HepG2 (cell line): ENCODE results near the gene MOV10L1. TPM values are rescaled to one million over a fixed set of nuclear protein-coding genes. Genes with fewer than 3 reads are reported as not detected.

Experiments used
- ATAC-seq: fragments of 200-7000 bp; cut with Tn5 transposase; 3 replicates; pipeline ENCODE4 v1.9.1; 2020; ENCODE audit warnings: mild to moderate bottlenecking, moderate library complexity
- BruUV-seq: library from RNA; stranded (reverse); fragments of 400-500 nt; replicated peaks from 2 replicates; lab custom pipeline; 2021; lab: Mats Ljungman, UMichigan
- CTCF ChIA-PET: fragments of 300-600 bp; formaldehyde crosslinking; extraction: SDS; loops from one replicate; lab custom pipeline; 2021; ENCODE audit warnings: low total read pairs, inconsistent platforms, low intra/inter-chr PET ratio; lab: Yijun Ruan, JAX
- POLR2A ChIA-PET: fragments of 350-600 bp; sonication (Branson Sonifier 250); formaldehyde crosslinking; loops from one replicate; lab custom pipeline; 2020; ENCODE audit warnings: antibody characterized with exemption, inconsistent platforms; lab: Yijun Ruan, JAX
- DNase-seq: peaks from one replicate; pipeline ENCODE4 v3.0.0-alpha.2; 2015; ENCODE audit warnings: low spot score
- FAIRE-seq: peaks from 3 replicates; lab custom pipeline; 2011; peaks lifted over from hg19 to GRCh38; lab: Jason Lieb, UNC
- H2AFZ ChIP-seq: one replicate; pipeline ENCODE4 v1.6.1; 2011; ENCODE audit warnings: low read length, inconsistent platforms
- H3K27ac ChIP-seq: fragments of 300-600 bp; 3 replicates; pipeline ENCODE4 v1.8.0; 2011; ENCODE audit warnings: mixed run types, mild to moderate bottlenecking, mixed read lengths, low read length, inconsistent platforms; ENCODE audit not compliant: insufficient read depth; ENCODE audit errors: extremely low read length
- H3K27me3 ChIP-seq, 2 experiments: fragments of 200-600 bp in 1 of 2; 2 replicates in 1 of 2; 3 replicates in 1 of 2; pipeline versions ENCODE4 v1.6.0 to v1.8.0; 2011; ENCODE audit warnings: low read length in 2 of 2, mild to moderate bottlenecking in 2 of 2, moderate library complexity in 2 of 2, inconsistent platforms in 1 of 2; ENCODE audit not compliant: insufficient read depth in 2 of 2, control insufficient read depth in 1 of 2
- H3K36me3 ChIP-seq, 2 experiments: fragments of 200-600 bp in 1 of 2; replicated peaks in 1 of 2; 2 replicates in 1 of 2; 3 replicates in 1 of 2; pipeline versions ENCODE4 v1.5.1 to v1.8.0; 2011; ENCODE audit warnings: low read length in 2 of 2, inconsistent platforms in 1 of 2; ENCODE audit not compliant: insufficient read depth in 2 of 2, control insufficient read depth in 1 of 2
- H3K4me1 ChIP-seq: 2 replicates; pipeline ENCODE4 v1.5.1; 2012; ENCODE audit warnings: low read length, inconsistent platforms; ENCODE audit not compliant: insufficient read depth
- H3K4me2 ChIP-seq: 2 replicates; pipeline ENCODE4 v1.6.0; 2011; ENCODE audit warnings: low read depth, low read length, inconsistent platforms
- H3K4me3 ChIP-seq, 3 experiments: fragments of 200-600 bp in 1 of 3; sonication (generic), shearing (Covaris generic) in 1 of 3; replicated peaks in 1 of 3; 2 replicates each; pipeline ENCODE4 v1.5.1; 2011 to 2016; ENCODE audit warnings: low read length in 3 of 3, inconsistent platforms in 2 of 3, low read depth in 2 of 3, mild to moderate bottlenecking in 2 of 3, control low read depth in 1 of 3, mixed read lengths in 1 of 3; ENCODE audit not compliant: insufficient read depth in 1 of 3
- H3K79me2 ChIP-seq: one replicate; pipeline ENCODE4 v1.6.1; 2011; ENCODE audit warnings: low read length, inconsistent platforms; ENCODE audit not compliant: insufficient read depth
- H3K9ac ChIP-seq: 2 replicates; pipeline ENCODE4 v1.6.0; 2011; ENCODE audit warnings: mild to moderate bottlenecking, low read depth, low read length, inconsistent platforms; ENCODE audit not compliant: insufficient read depth
- H3K9me3 ChIP-seq: 2 replicates; pipeline ENCODE4 v1.5.1; 2012; ENCODE audit warnings: mild to moderate bottlenecking, low read length
- H4K20me1 ChIP-seq: 2 replicates; pipeline ENCODE4 v1.6.0; 2011; ENCODE audit warnings: inconsistent platforms, mild to moderate bottlenecking, low read length, moderate library complexity; ENCODE audit not compliant: insufficient read depth
- AGO1 ChIP-seq: fragments of 200-400 bp; formaldehyde crosslinking; IDR thresholded peaks from 2 replicates; pipeline ENCODE4 v1.6.1; 2017; ENCODE audit warnings: mild to moderate bottlenecking, low read depth, low read length, moderate library complexity; ENCODE audit not compliant: poor library complexity, severe bottlenecking
- FOSL2 ChIP-seq: sonication (generic); formaldehyde crosslinking; IDR thresholded peaks from 2 replicates; pipeline ENCODE4 v1.4.0; 2020; ENCODE audit warnings: missing genetic modification reagents
- HCFC1 ChIP-seq: fragments of 150-350 bp; IDR thresholded peaks from 2 replicates; pipeline ENCODE4 v1.6.1; 2014; ENCODE audit warnings: low read depth, low read length
- TEAD2 ChIP-seq: sonication (generic); formaldehyde crosslinking; IDR thresholded peaks from 2 replicates; pipeline ENCODE4 v1.9.0; 2021; ENCODE audit warnings: missing genetic modification reagents
- ZNF567 ChIP-seq: sonication (generic); formaldehyde crosslinking; IDR thresholded peaks from 2 replicates; pipeline ENCODE4 v1.8.1; 2023; ENCODE audit warnings: mild to moderate bottlenecking, missing genetic modification reagents, borderline replicate concordance
- ZNF75D ChIP-seq: sonication (generic); formaldehyde crosslinking; IDR thresholded peaks from 2 replicates; pipeline ENCODE4 v1.8.1; 2023; ENCODE audit warnings: missing genetic modification reagents, mild to moderate bottlenecking, borderline replicate concordance
- WGBS: methylation state at CpG from one replicate; pipeline ENCODE4 v1.1.6; 2017; ENCODE audit warnings: low lambda C conversion rate; 5-methylcytosine and 5-hydroxymethylcytosine counted together
- in situ Hi-C: cut with HindIII; loops from 2 replicates; pipeline ENCODE4 v1.10.0; 2017; ENCODE audit warnings: low pct_unique_long_range_greater_than_20kb; ENCODE audit not compliant: extremely low pct_ligation_motif_present
- intact Hi-C: fragments of 100-400 bp; cut with micrococcal nuclease; formaldehyde crosslinking; loops from one replicate; pipeline ENCODE4 v1.10.0; 2022; ENCODE audit not compliant: unreplicated experiment
- polyA plus RNA-seq, 8 experiments: library from polyadenylated mRNA; depleted of rRNA in 3 of 8; stranded (reverse) in 7 of 8; unstranded in 1 of 8; fragments of >200 nt; fragmentation: Illumina TruSeq in 4 of 8; extraction: Trizol in 4 of 8; gene quantifications; 2 replicates each; pipeline versions ENCODE4 v1.2.1 to v1.2.3, GENCODE V29; 2011 to 2016; ENCODE audit warnings: low read depth in 4 of 8, missing spikeins in 1 of 8, mixed read lengths in 1 of 8; ENCODE audit not compliant: insufficient read depth in 1 of 8
- total RNA-seq, 5 experiments: library from RNA; depleted of rRNA; stranded (reverse); fragments of >200 nt; fragmentation: Illumina TruSeq; extraction: Trizol; gene quantifications; 2 replicates each; pipeline ENCODE4 v1.2.3, GENCODE V29; 2016; ENCODE audit warnings: low read depth in 1 of 5
- TF ChIP-seq, protein P1 (sequence below): sonication (generic); formaldehyde crosslinking; IDR thresholded peaks from 2 replicates; pipeline ENCODE4 v1.4.0; 2020; ENCODE audit warnings: missing genetic modification reagents, borderline replicate concordance
- TF ChIP-seq, protein P2 (sequence below): sonication (generic); formaldehyde crosslinking; IDR thresholded peaks from 2 replicates; pipeline ENCODE4 v1.4.0; 2020; ENCODE audit warnings: missing genetic modification reagents, borderline replicate concordance
- TF ChIP-seq, protein P3 (sequence below): sonication (generic); formaldehyde crosslinking; IDR thresholded peaks from 2 replicates; pipeline ENCODE4 v1.8.0; 2022; ENCODE audit warnings: missing genetic modification reagents, mild to moderate bottlenecking, inconsistent platforms, borderline replicate concordance
- TF ChIP-seq, protein P4 (sequence below): sonication (generic); formaldehyde crosslinking; IDR thresholded peaks from 2 replicates; pipeline ENCODE4 v1.4.0; 2020; ENCODE audit warnings: mild to moderate bottlenecking, missing genetic modification reagents, borderline replicate concordance

MOV10L1 gene
- total and polyA plus RNA-seq, 2 of the 13 experiments (the other 11 are each of a cell fraction or from before 2014, with no cell fraction given) = 0.11 to 0.12 TPM

DNA sequence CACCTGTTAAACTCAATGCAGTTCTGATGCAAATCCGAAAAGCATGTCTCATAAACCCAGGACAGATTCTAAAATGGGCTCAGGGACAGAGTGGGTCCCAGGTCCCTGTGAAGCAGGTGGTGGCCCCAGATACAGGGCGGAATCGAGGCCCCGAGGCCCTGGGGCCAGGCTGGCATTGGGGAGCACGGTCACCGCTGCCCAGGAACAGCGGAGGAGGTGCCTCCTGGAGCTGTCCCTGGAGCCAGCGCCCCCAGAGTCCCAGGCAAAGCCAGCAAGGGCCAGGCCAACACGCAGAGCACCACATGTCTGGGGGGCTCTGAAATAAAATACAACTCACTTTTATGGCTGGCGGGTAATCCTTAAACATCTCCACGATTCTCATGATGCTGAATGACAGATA, 21.7 kb upstream of the MOV10L1 start:
- no peak overlapping the region for H2AFZ ChIP-seq
- no peaks in the 10 kb centered on the region for H4K20me1 ChIP-seq
- H3K4me1 ChIP-seq = no peaks in the 10 kb centered on the region
- DNase-seq (no peak), ATAC-seq (no peak), FAIRE-seq (no peak)
- no peak overlapping the region for H3K9ac ChIP-seq
- no peaks in the 10 kb centered on the region for H3K9me3 ChIP-seq
- H3K27me3 ChIP-seq = peaks cover 2 to 19% of the 10 kb centered on the region in 2 experiments; a peak in 4 of 5 replicates
- no peak overlapping the region for H3K4me2 ChIP-seq
- no TSS peak for BruUV-seq
- 31% methylated on average over 4 of the region's 11 CpGs for WGBS
- H3K36me3 ChIP-seq = no peaks in the 10 kb centered on the region
- no peaks in the 10 kb centered on the region for H3K79me2 ChIP-seq
- H3K4me3 ChIP-seq = no peak overlapping the region
- no peak overlapping the region for H3K27ac ChIP-seq
- POLR2A ChIA-PET = no interaction called here
- intact Hi-C loops = no loop called here
- in situ Hi-C loops = no loop called here
- TF ChIP-seq FOSL2 (CRISPR knock-in tag) = no peak
- TF ChIP-seq HCFC1 = no peak
- TF ChIP-seq, protein P1, sequence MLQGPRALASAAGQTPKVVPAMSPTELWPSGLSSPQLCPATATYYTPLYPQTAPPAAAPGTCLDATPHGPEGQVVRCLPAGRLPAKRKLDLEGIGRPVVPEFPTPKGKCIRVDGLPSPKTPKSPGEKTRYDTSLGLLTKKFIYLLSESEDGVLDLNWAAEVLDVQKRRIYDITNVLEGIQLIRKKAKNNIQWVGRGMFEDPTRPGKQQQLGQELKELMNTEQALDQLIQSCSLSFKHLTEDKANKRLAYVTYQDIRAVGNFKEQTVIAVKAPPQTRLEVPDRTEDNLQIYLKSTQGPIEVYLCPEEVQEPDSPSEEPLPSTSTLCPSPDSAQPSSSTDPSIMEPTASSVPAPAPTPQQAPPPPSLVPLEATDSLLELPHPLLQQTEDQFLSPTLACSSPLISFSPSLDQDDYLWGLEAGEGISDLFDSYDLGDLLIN = no peak
- no peak for TF ChIP-seq TEAD2 (CRISPR knock-in tag)
- TF ChIP-seq, protein P2, sequence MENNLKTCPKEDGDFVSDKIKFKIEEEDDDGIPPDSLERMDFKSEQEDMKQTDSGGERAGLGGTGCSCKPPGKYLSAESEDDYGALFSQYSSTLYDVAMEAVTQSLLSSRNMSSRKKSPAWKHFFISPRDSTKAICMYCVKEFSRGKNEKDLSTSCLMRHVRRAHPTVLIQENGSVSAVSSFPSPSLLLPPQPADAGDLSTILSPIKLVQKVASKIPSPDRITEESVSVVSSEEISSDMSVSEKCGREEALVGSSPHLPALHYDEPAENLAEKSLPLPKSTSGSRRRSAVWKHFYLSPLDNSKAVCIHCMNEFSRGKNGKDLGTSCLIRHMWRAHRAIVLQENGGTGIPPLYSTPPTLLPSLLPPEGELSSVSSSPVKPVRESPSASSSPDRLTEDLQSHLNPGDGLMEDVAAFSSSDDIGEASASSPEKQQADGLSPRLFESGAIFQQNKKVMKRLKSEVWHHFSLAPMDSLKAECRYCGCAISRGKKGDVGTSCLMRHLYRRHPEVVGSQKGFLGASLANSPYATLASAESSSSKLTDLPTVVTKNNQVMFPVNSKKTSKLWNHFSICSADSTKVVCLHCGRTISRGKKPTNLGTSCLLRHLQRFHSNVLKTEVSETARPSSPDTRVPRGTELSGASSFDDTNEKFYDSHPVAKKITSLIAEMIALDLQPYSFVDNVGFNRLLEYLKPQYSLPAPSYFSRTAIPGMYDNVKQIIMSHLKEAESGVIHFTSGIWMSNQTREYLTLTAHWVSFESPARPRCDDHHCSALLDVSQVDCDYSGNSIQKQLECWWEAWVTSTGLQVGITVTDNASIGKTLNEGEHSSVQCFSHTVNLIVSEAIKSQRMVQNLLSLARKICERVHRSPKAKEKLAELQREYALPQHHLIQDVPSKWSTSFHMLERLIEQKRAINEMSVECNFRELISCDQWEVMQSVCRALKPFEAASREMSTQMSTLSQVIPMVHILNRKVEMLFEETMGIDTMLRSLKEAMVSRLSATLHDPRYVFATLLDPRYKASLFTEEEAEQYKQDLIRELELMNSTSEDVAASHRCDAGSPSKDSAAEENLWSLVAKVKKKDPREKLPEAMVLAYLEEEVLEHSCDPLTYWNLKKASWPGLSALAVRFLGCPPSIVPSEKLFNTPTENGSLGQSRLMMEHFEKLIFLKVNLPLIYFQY (CRISPR knock-in tag) = no peak
- TF ChIP-seq, protein P3, sequence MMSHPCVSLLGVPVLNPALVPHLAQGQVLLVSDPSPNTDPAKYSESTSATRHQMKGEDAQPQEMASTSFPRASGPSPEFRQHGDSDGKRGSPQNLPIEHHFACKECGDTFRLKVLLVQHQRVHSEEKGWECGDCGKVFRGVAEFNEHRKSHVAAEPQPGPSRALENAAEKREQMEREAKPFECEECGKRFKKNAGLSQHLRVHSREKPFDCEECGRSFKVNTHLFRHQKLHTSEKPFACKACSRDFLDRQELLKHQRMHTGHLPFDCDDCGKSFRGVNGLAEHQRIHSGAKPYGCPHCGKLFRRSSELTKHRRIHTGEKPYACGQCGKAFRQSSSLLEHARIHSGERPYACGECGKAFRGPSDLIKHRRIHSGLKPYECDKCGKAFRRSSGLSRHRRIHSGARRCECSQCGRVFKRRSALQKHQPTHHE (CRISPR knock-in tag) = no peak
- no peak for TF ChIP-seq AGO1
- TF ChIP-seq, protein P4, sequence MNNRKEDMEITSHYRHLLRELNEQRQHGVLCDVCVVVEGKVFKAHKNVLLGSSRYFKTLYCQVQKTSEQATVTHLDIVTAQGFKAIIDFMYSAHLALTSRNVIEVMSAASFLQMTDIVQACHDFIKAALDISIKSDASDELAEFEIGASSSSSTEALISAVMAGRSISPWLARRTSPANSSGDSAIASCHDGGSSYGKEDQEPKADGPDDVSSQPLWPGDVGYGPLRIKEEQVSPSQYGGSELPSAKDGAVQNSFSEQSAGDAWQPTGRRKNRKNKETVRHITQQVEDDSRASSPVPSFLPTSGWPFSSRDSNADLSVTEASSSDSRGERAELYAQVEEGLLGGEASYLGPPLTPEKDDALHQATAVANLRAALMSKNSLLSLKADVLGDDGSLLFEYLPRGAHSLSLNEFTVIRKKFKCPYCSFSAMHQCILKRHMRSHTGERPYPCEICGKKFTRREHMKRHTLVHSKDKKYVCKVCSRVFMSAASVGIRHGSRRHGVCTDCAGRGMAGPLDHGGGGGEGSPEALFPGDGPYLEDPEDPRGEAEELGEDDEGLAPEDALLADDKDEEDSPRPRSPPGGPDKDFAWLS (CRISPR knock-in tag) = no peak
- no peak for TF ChIP-seq ZNF567 (CRISPR knock-in tag)
- no peak for TF ChIP-seq ZNF75D (CRISPR knock-in tag)
- TF ChIP-seq, all 625 proteins: peak for 0
- CTCF ChIA-PET = no interaction called here
